Measurements from ENCODE around the gene FAM47B. TPM values are rescaled to one million over a fixed set of nuclear protein-coding genes. Genes with fewer than 3 reads are reported as not detected.

The FAM47B gene
- total and polyA plus RNA-seq, 2 of the 8 experiments (the other 6 are each of a cell fraction or from before 2014, with no cell fraction given): not detected

DNA sequence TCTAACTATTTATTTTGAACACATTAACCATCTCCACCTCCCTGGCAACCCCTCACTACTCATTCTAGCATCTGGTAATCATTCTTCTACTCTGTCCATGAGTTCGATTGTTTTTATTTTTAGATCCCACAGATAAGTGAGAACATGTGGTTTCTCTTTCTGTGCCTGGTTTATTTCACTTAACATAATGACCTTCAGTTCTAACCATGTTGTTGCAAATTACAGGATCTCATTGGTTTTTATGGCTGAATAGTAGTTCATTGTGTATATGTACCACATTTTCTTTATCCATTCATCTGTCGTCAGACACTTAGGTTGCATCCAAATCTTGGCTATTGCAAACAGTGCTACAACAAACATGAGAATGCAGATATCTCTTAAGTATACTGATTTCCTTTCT is 33.4 kb upstream of the FAM47B start:
- no peak overlapping the region for H3K4me2 ChIP-seq (ENCODE audit: insufficient read depth in 1 of 2, low read depth in 2 of 2, low read length in 2 of 2)
- H3K14ac ChIP-seq (ENCODE audit: insufficient read length): no peak overlapping the region
- CTCF ChIA-PET (ENCODE audit: partially characterized antibody): interaction anchor here (1.2 kb wide), 1 partner anchor 9 kb away, joined by 3 read pairs; no protein-coding TSS in a partner anchor
- no peaks in the 10 kb centered on the region for H3K79me2 ChIP-seq (ENCODE audit: control insufficient read depth in 1 of 2, insufficient read depth in 2 of 2, low read length in 2 of 2)
- H3K4me3 ChIP-seq (ENCODE audit: extremely low read depth in 1 of 4, insufficient read depth in 2 of 4, low read depth in 3 of 4, low read length in 4 of 4): no peak overlapping the region
- no peak overlapping the region for H4K5ac ChIP-seq (ENCODE audit: insufficient read length, low read depth, low read length)
- FAIRE-seq: no peak
- no peak overlapping the region for H2AFZ ChIP-seq (ENCODE audit: low read length)
- H3K9ac ChIP-seq (replicated peaks in 1 of 4; ENCODE audit: extremely low read depth in 1 of 4, low read depth in 3 of 4, low read length in 3 of 4): no peak overlapping the region
- H3K36me3 ChIP-seq (ENCODE audit: control insufficient read depth in 2 of 4, insufficient read depth in 4 of 4, low read length in 3 of 4): no peaks in the 10 kb centered on the region
- no peak overlapping the region for H3K56ac ChIP-seq (replicated peaks; ENCODE audit: insufficient read length, low read depth, low read length)
- no peak overlapping the region for H2BK120ac ChIP-seq (replicated peaks; ENCODE audit: low read depth, low read length)
- WGBS, 2 experiments (ENCODE audit: extremely low coverage in 1 of 2, insufficient coverage in 1 of 2, insufficient read length in 1 of 2, insufficient replicate concordance in 2 of 2, low coverage in 1 of 2, low lambda C conversion rate in 2 of 2, missing lambda C conversion rate in 1 of 2): 87% methylated on average over 2 of the region's 2 CpGs; no CpG with 5 or more reads in 1 of the 2 experiments
- no peak overlapping the region for H2BK5ac ChIP-seq (ENCODE audit: low read depth, low read length)
- no peaks in the 10 kb centered on the region for H3K23me2 ChIP-seq (ENCODE audit: low read depth, low read length)
- no peak for DNase-seq (ENCODE audit: low read depth in 1 of 2, low spot score in 2 of 2)
- H2AK5ac ChIP-seq (ENCODE audit: low read depth, low read length): no peak overlapping the region
- H3K27me3 ChIP-seq (replicated peaks in 1 of 4; ENCODE audit: control insufficient read depth in 3 of 4, extremely low read depth in 1 of 4, insufficient read depth in 3 of 4, low read length in 3 of 4): no peaks in the 10 kb centered on the region
- POLR2A ChIA-PET (ENCODE audit: partially characterized antibody): no interaction called here
- no peaks in the 10 kb centered on the region for H3K79me1 ChIP-seq (ENCODE audit: low read depth, low read length)
- TF ChIP-seq TCF12 (IDR thresholded peaks at IDR 0.05; ENCODE audit: low read depth, low read length) (no peak), RAD21 (IDR thresholded peaks at IDR 0.05 in 1 of 2, conservative IDR thresholded peaks at IDR 0.05 in 1 of 2; ENCODE audit: low read depth in 2 of 2, low read length in 2 of 2) (no peak), CHD1 (IDR thresholded peaks at IDR 0.05; ENCODE audit: low read depth, low read length) (no peak)
- H3K27ac ChIP-seq (ENCODE audit: low read depth, low read length): no peak overlapping the region
- H4K91ac ChIP-seq (replicated peaks; ENCODE audit: insufficient read length, low read length): no peak overlapping the region
- H2BK15ac ChIP-seq (ENCODE audit: low read length): no peak overlapping the region
- no peaks in the 10 kb centered on the region for H3K9me3 ChIP-seq (ENCODE audit: insufficient read depth in 2 of 2, low read depth in 1 of 2, low read length in 1 of 2)
- H3K23ac ChIP-seq (ENCODE audit: insufficient read length): no peak overlapping the region
- no peak overlapping the region for H2BK20ac ChIP-seq (ENCODE audit: low read length)
- H2BK12ac ChIP-seq (ENCODE audit: low read depth, low read length): no peak overlapping the region
- H3K4me1 ChIP-seq (replicated peaks in 1 of 4; ENCODE audit: control insufficient read depth in 3 of 4, insufficient read depth in 4 of 4, low read length in 3 of 4): no peaks in the 10 kb centered on the region
- H3K4ac ChIP-seq (replicated peaks; ENCODE audit: insufficient read length, low read depth, low read length): no peak overlapping the region
- no peak overlapping the region for H3K18ac ChIP-seq (ENCODE audit: extremely low read depth, low read length)
- H4K20me1 ChIP-seq (replicated peaks in 1 of 2; ENCODE audit: control insufficient read depth in 1 of 2, insufficient read depth in 2 of 2, low read length in 2 of 2): no peaks in the 10 kb centered on the region
- H4K8ac ChIP-seq (ENCODE audit: extremely low read depth, insufficient read depth, low read length): no peak overlapping the region
